Right lobe of liver (tissue), 6 donors: Measurements from ENCODE around the gene HCK. TPM values are rescaled to one million over a fixed set of nuclear protein-coding genes. Genes with fewer than 3 reads are reported as not detected.
A peak's percentile ranks its signal among the peaks of the same experiment; 100 is the strongest.

Experiments
- ATAC-seq, 4 donors: fragments of 200-7000 bp; cut with Tn5 transposase; one replicate each; pipeline ENCODE4 v1.9.1; 2020; ENCODE audit warnings: mild to moderate bottlenecking in 4 of 4, moderate library complexity in 4 of 4
- DNase-seq, 3 donors: peaks; one replicate each; pipeline ENCODE4 v3.0.0-alpha.2; 2020
- H3K27ac ChIP-seq, 3 donors: fragments of 200-600 bp; one replicate each; pipeline ENCODE4 v1.8.0; 2022
- H3K27me3 ChIP-seq, 2 donors: fragments of 200-600 bp; one replicate each; pipeline ENCODE4 v1.8.0; 2022
- H3K36me3 ChIP-seq, 4 donors: fragments of 200-600 bp; sonication (generic) in 1 of 4; one replicate each; pipeline versions ENCODE4 v1.5.1 to v1.8.0; 2017 to 2022; ENCODE audit warnings: control low read depth in 1 of 4
- H3K4me1 ChIP-seq, 4 donors: fragments of 200-600 bp; sonication (generic) in 1 of 4; one replicate each; pipeline versions ENCODE4 v1.5.1 to v1.8.0; 2017 to 2022; ENCODE audit warnings: control low read depth in 1 of 4
- H3K4me3 ChIP-seq, 3 donors: fragments of 200-600 bp; one replicate each; pipeline ENCODE4 v1.8.0; 2022
- H3K9me3 ChIP-seq, 4 donors: fragments of 200-600 bp; sonication (generic) in 1 of 4; one replicate each; pipeline versions ENCODE4 v1.5.1 to v1.8.0; 2017 to 2022; ENCODE audit warnings: control low read depth in 1 of 4
- POLR2A ChIP-seq: fragments of 450-650 bp; IDR thresholded peaks from one replicate; pipeline ENCODE4 v1.6.1; 2017; ENCODE audit warnings: antibody characterized with exemption, mild to moderate bottlenecking
- WGBS: methylation state at CpG from one replicate; pipeline ENCODE4 v1.1.6; 2018; ENCODE audit warnings: low coverage, low lambda C conversion rate; ENCODE audit not compliant: insufficient coverage; ENCODE audit errors: missing lambda C conversion rate; 5-methylcytosine and 5-hydroxymethylcytosine counted together
- intact Hi-C, 2 donors: fragments of 100-400 bp; cut with DNase I; formaldehyde crosslinking; loops; one replicate each; pipeline versions ENCODE4 v1.11.2 to v1.14.1; 2022
- total RNA-seq, 6 experiments: library from RNA; depleted of rRNA in 2 of 6; stranded (reverse); fragments of >200 nt in 2 of 6; fragmentation: NEBNext Ultra II Directional in 3 of 6; extraction: Animal tissue kit (Norgen Biotek cat#: 25700) in 3 of 6; gene quantifications; one replicate each; pipeline versions ENCODE4 v1.1.0 to v1.2.4, GENCODE V29; 2016 to 2023
- TF ChIP-seq, protein P1 (sequence below), 4 donors: fragments of 200-600 bp in 3 of 4; fragments of 450-650 bp in 1 of 4; IDR thresholded peaks; one replicate each; pipeline versions ENCODE4 v1.5.1 to v1.8.0; 2016 to 2022; ENCODE audit warnings: antibody characterized with exemption in 4 of 4, mild to moderate bottlenecking in 2 of 4
- donor health status: DM: no; HTN: yes; CAD: no.
- donor health status: DM: no; HTN: no; CAD: no.
- donor health status: DM: no; HTN: no; CAD: no.
- donor health status: DM: no; HTN: yes; CAD: no.
- donor health status: DM: no; HTN: yes; CAD: no.

HCK gene
- total RNA-seq, 6 experiments from 2014 or later: 2.9 to 17.1 (median 5.6) TPM

DNA sequence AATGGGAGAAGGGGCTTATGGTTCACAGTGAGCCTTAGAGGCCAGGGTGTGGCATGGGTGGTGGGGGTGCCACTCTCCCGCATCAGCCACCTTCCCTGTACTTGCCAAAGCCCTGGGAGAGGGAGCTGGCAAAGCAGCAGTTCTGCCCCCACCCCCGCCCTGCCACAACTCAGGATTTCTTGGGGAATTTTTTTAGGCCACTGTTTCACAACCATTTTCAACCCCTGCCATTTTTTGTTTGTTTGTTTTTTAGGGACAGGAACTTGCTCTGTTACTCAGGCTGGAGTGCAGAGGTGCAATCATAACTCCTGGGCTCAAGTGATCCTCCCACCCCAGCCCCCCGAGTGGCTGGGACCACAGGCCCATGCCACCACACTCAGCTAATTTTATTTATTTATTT is 35.0 kb downstream of the HCK start:
- TF ChIP-seq, protein P1, sequence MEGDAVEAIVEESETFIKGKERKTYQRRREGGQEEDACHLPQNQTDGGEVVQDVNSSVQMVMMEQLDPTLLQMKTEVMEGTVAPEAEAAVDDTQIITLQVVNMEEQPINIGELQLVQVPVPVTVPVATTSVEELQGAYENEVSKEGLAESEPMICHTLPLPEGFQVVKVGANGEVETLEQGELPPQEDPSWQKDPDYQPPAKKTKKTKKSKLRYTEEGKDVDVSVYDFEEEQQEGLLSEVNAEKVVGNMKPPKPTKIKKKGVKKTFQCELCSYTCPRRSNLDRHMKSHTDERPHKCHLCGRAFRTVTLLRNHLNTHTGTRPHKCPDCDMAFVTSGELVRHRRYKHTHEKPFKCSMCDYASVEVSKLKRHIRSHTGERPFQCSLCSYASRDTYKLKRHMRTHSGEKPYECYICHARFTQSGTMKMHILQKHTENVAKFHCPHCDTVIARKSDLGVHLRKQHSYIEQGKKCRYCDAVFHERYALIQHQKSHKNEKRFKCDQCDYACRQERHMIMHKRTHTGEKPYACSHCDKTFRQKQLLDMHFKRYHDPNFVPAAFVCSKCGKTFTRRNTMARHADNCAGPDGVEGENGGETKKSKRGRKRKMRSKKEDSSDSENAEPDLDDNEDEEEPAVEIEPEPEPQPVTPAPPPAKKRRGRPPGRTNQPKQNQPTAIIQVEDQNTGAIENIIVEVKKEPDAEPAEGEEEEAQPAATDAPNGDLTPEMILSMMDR (IDR thresholded peaks at IDR 0.05): no peak
- TF ChIP-seq POLR2A: no peak
- DNase-seq (no peak), ATAC-seq (peak in 3 of 4 donors; percentile 38 to 55 (median 51))
- Histone ChIP-seq H3K27me3 (no peaks in the 10 kb centered on the region), H3K9me3 (no peaks in the 10 kb centered on the region), H3K4me1 (no peaks in the 10 kb centered on the region), H3K36me3 (no peaks in the 10 kb centered on the region), H3K4me3 (no peak overlapping the region), H3K27ac (no peak overlapping the region)
- 65% methylated on average over 3 of the region's 3 CpGs for WGBS
- intact Hi-C loops: no loop called here

DNA sequence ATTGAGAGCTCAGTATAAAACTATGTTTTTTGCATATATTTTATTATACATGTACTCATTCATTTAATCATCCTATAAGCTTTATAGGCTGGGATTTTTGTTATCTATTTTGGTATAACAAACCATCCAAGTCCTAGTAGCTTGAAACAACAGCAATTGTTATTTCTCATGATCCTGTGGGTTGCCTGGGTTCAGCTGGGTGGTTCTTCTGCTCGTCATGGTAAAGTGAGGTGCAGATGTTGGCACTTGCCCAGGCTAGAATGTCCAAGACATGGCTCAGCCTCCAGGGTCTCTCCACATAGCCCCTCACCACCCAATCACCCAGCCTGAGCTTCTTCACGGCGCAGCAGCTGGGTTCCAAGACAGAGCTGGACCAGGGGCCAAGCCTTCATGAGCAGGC is 36.7 kb downstream of the HCK start:
- TF ChIP-seq, protein P1 (IDR thresholded peaks at IDR 0.05): no peak
- TF ChIP-seq POLR2A: no peak
- ATAC-seq (no peak), DNase-seq (no peak)
- intact Hi-C loops: no loop called here
- no peak overlapping the region for H3K4me3 ChIP-seq
- H3K27me3 ChIP-seq: no peaks in the 10 kb centered on the region
- no peaks in the 10 kb centered on the region for H3K4me1 ChIP-seq
- no peaks in the 10 kb centered on the region for H3K9me3 ChIP-seq
- WGBS: 100% methylated on average over 1 of the region's 3 CpGs
- H3K36me3 ChIP-seq: no peaks in the 10 kb centered on the region
- no peak overlapping the region for H3K27ac ChIP-seq

DNA sequence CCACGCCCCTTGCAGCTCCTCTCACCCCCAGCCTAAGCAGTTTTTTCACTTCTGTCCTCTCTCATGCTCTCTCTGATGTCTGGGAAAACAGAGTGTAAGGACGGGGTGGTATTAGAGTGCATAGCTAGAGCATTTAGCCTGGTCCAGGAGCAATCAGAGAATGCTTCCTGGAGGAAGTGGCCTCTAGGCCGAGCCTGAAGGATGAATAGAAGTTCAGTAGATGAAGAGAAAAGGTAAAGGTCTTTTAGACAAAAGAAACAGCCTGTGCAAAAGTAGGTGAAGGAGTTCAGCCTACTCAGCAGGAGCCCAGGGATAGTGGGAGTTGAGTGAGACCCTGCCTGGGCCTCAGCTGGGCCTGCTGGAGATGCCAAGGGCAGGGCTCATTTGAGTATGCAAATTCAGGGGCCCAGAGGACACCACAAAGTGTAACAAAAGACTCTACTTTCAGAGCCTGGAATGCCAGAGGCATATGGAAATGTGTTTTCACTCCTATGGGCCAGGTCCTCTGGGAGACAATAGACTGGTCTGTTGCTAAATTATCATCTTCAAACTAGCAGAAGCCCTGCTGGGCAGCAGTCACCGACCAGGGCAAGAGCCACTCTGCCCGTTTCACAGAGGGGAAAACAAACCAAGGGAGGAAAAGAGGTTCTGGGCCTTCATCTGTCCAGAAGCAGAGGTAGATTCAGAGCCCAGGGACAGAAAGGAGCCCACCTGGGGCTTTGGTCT is 37.8 kb downstream of the HCK start:
- DNase-seq (no peak), ATAC-seq (no peak)
- H3K36me3 ChIP-seq: no peaks in the 10 kb centered on the region
- H3K4me1 ChIP-seq: no peaks in the 10 kb centered on the region
- TF ChIP-seq, protein P1 (IDR thresholded peaks at IDR 0.05): no peak
- TF ChIP-seq POLR2A: no peak
- H3K27ac ChIP-seq: no peak overlapping the region
- H3K27me3 ChIP-seq: no peaks in the 10 kb centered on the region
- no peak overlapping the region for H3K4me3 ChIP-seq
- WGBS: 66% methylated on average over 3 of the region's 5 CpGs
- intact Hi-C loops: loop anchor here in 1 of 2 donors (10.0 kb wide), 1 partner anchor 245 kb away; the partner anchor contains the start of gene FOXS1
- no peaks in the 10 kb centered on the region for H3K9me3 ChIP-seq

DNA sequence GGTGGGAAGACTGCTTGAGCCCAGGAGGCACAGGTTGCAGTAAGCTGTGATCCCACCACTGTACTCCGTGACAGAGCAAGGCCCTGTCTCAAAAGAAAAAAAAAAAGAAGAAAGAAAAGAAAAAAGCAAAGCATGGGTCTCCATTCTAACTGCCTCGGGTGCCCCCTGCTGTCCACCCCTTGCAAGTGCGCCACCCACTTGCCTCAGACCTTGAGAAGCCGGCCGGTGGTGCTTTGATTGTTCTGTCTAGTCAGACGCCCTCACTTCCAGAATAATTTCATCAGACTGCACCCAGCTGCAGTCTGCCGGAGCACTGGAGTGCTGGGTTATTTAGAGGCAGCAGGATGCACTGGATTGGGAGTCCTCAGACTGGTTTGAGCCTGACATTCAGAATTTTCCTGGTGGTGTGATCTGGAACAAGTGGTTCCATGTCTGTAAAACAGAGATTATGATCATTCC is 39.9 kb downstream of the HCK start:
- peak; percentile 74 to 82 (median 76) for DNase-seq

More for the DNA sequence above, 39.9 kb downstream of the HCK start:
- TF ChIP-seq, protein P1 (IDR thresholded peaks at IDR 0.05): peak; percentile 61 to 96 (median 94)
- TF ChIP-seq POLR2A: no peak
- no peak overlapping the region for H3K27ac ChIP-seq
- no peaks in the 10 kb centered on the region for H3K9me3 ChIP-seq
- H3K36me3 ChIP-seq: no peaks in the 10 kb centered on the region
- 4% methylated on average over 5 of the region's 7 CpGs for WGBS
- intact Hi-C loops: loop anchor here in 1 of 2 donors (10.0 kb wide), 1 partner anchor 247 kb away; the partner anchor contains the start of gene FOXS1
- no peaks in the 10 kb centered on the region for H3K27me3 ChIP-seq
- H3K4me1 ChIP-seq: no peaks in the 10 kb centered on the region
- peak; percentile 89 to 95 (median 92) for ATAC-seq
- H3K4me3 ChIP-seq: no peak overlapping the region
